IMR-90 (cell line): ENCODE data around the gene MSN. TPM values are rescaled to one million over a fixed set of nuclear protein-coding genes. Genes with fewer than 3 reads are reported as not detected.

ENCODE experiments used
- ATAC-seq: fragments of 200-7000 bp; cut with Tn5 transposase; 2 replicates; pipeline ENCODE4 v1.9.1; 2020; ENCODE audit warnings: low read depth, mild to moderate bottlenecking, moderate library complexity
- BruUV-seq: library from RNA; stranded (reverse); fragments of 400-500 nt; replicated peaks from 2 replicates; lab custom pipeline; 2021; lab: Mats Ljungman, UMichigan
- CTCF ChIA-PET: fragments of 300-600 bp; formaldehyde crosslinking; extraction: SDS; loops from one replicate; lab custom pipeline; 2021; ENCODE audit warnings: antibody characterized with exemption; lab: Yijun Ruan, JAX
- POLR2A ChIA-PET: fragments of 300-600 bp; sonication (Branson Sonifier 250); formaldehyde crosslinking; loops from one replicate; lab custom pipeline; 2022; ENCODE audit warnings: antibody characterized with exemption; ENCODE audit not compliant: unreplicated experiment; lab: Charles Lee
- DNase-seq: peaks from one replicate; pipeline ENCODE4 v3.0.0; 2013
- H2AFZ ChIP-seq: replicated peaks from 2 replicates; pipeline ENCODE3; 2013; ENCODE audit warnings: low read length, mild to moderate bottlenecking; ENCODE audit not compliant: poor library complexity
- H2AK5ac ChIP-seq: 2 replicates; pipeline ENCODE4 v1.6.1; 2013; ENCODE audit warnings: low read depth, low read length, inconsistent platforms
- H2AK9ac ChIP-seq: replicated peaks from 2 replicates; pipeline ENCODE3; 2013; ENCODE audit warnings: mild to moderate bottlenecking, low read depth, low read length, moderate library complexity; ENCODE audit not compliant: poor library complexity
- H2BK120ac ChIP-seq: 2 replicates; pipeline ENCODE4 v1.6.1; 2013; ENCODE audit warnings: low read depth, low read length, inconsistent platforms
- H2BK15ac ChIP-seq: 3 replicates; pipeline ENCODE4 v1.6.1; 2013; ENCODE audit warnings: low read depth, low read length, inconsistent platforms
- H2BK20ac ChIP-seq: 2 replicates; pipeline ENCODE4 v1.6.1; 2013; ENCODE audit warnings: low read depth, mild to moderate bottlenecking, inconsistent platforms, low read length, moderate library complexity
- H2BK5ac ChIP-seq: 2 replicates; pipeline ENCODE4 v1.6.1; 2013; ENCODE audit warnings: mild to moderate bottlenecking, low read depth, low read length, inconsistent platforms; ENCODE audit not compliant: poor library complexity, severe bottlenecking
- H3K14ac ChIP-seq: replicated peaks from 2 replicates; pipeline ENCODE4 v1.6.1; 2013; ENCODE audit warnings: low read depth, low read length, inconsistent platforms
- H3K18ac ChIP-seq: 2 replicates; pipeline ENCODE4 v1.6.1; 2013; ENCODE audit warnings: low read depth, low read length, control low read depth
- H3K23ac ChIP-seq: 2 replicates; pipeline ENCODE4 v1.6.1; 2013; ENCODE audit warnings: low read depth, low read length, inconsistent platforms
- H3K27ac ChIP-seq: 2 replicates; pipeline ENCODE4 v1.5.1; 2013; ENCODE audit warnings: mild to moderate bottlenecking, control low read depth, low read length; ENCODE audit not compliant: insufficient read depth
- H3K27me3 ChIP-seq: 2 replicates; pipeline ENCODE4 v1.6.1; 2013; ENCODE audit warnings: low read length; ENCODE audit not compliant: control insufficient read depth, insufficient read depth
- H3K36me3 ChIP-seq: 2 replicates; pipeline ENCODE4 v1.6.1; 2013; ENCODE audit warnings: low read length, mixed read lengths; ENCODE audit not compliant: control insufficient read depth, insufficient read depth
- H3K4ac ChIP-seq: 2 replicates; pipeline ENCODE4 v1.6.1; 2013; ENCODE audit warnings: low read depth, low read length, inconsistent platforms
- H3K4me1 ChIP-seq: 2 replicates; pipeline ENCODE4 v1.6.1; 2013; ENCODE audit warnings: low read length, mixed read lengths; ENCODE audit not compliant: control insufficient read depth, insufficient read depth
- H3K4me2 ChIP-seq: 2 replicates; pipeline ENCODE4 v1.6.1; 2013; ENCODE audit warnings: low read depth, mild to moderate bottlenecking, control low read depth, low read length, moderate library complexity
- H3K4me3 ChIP-seq: 2 replicates; pipeline ENCODE4 v1.5.1; 2013; ENCODE audit warnings: low read depth, mild to moderate bottlenecking, control low read depth, low read length, moderate library complexity; ENCODE audit not compliant: insufficient read depth
- H3K56ac ChIP-seq: 2 replicates; pipeline ENCODE4 v1.6.1; 2013; ENCODE audit warnings: low read length, inconsistent platforms; ENCODE audit not compliant: insufficient read depth; ENCODE audit errors: extremely low read depth
- H3K79me1 ChIP-seq, 2 experiments: 2 replicates each; pipeline ENCODE4 v1.6.1; 2013; ENCODE audit warnings: low read length in 2 of 2, inconsistent platforms in 1 of 2, low read depth in 1 of 2
- H3K9ac ChIP-seq: 2 replicates; pipeline ENCODE4 v1.6.1; 2013; ENCODE audit warnings: low read depth, low read length, control low read depth
- H3K9me1 ChIP-seq: 2 replicates; pipeline ENCODE4 v1.6.1; 2013; ENCODE audit warnings: low read length, inconsistent platforms; ENCODE audit not compliant: insufficient read depth
- H3K9me3 ChIP-seq: 2 replicates; pipeline ENCODE4 v1.6.1; 2013; ENCODE audit warnings: low read length; ENCODE audit not compliant: control insufficient read depth, insufficient read depth
- H4K20me1 ChIP-seq: 2 replicates; pipeline ENCODE4 v1.6.1; 2013; ENCODE audit warnings: low read length, inconsistent platforms; ENCODE audit not compliant: insufficient read depth
- H4K5ac ChIP-seq: 2 replicates; pipeline ENCODE4 v1.6.1; 2013; ENCODE audit warnings: mild to moderate bottlenecking, low read depth, low read length, control low read depth
- H4K8ac ChIP-seq, 2 experiments: 2 replicates each; pipeline ENCODE4 v1.6.1; 2013; ENCODE audit warnings: low read depth in 2 of 2, low read length in 2 of 2, control low read depth in 1 of 2, inconsistent platforms in 1 of 2
- H4K91ac ChIP-seq: 2 replicates; pipeline ENCODE4 v1.6.1; 2013; ENCODE audit warnings: low read depth, low read length, inconsistent platforms; ENCODE audit not compliant: insufficient read depth
- BHLHE40 ChIP-seq: fragments of 150-350 bp; IDR thresholded peaks from 2 replicates; pipeline ENCODE4 v1.6.1; 2016; ENCODE audit warnings: mild to moderate bottlenecking, low read depth, low read length
- CEBPB ChIP-seq: IDR thresholded peaks from 2 replicates; pipeline ENCODE4 v1.6.1; 2012; ENCODE audit warnings: low read depth, low read length, improper control_type of control experiment
- CHD1 ChIP-seq: IDR thresholded peaks from 2 replicates; pipeline ENCODE4 v1.6.1; 2012; ENCODE audit warnings: low read depth, low read length, improper control_type of control experiment
- MXI1 ChIP-seq: IDR thresholded peaks from 2 replicates; pipeline ENCODE4 v1.6.1; 2012; ENCODE audit warnings: low read depth, mild to moderate bottlenecking, low read length, moderate library complexity, borderline replicate concordance
- NFE2L2 ChIP-seq: fragments of 150-350 bp; IDR thresholded peaks from 2 replicates; pipeline ENCODE4 v1.6.1; 2016; ENCODE audit warnings: low read depth, mild to moderate bottlenecking, low read length
- POLR2A ChIP-seq: IDR thresholded peaks from 2 replicates; pipeline ENCODE4 v1.6.1; 2012; ENCODE audit warnings: mild to moderate bottlenecking, low read depth, low read length
- RAD21 ChIP-seq: IDR thresholded peaks from 2 replicates; pipeline ENCODE4 v1.6.1; 2012; ENCODE audit warnings: low read length, improper control_type of control experiment
- RCOR1 ChIP-seq: IDR thresholded peaks from 2 replicates; pipeline ENCODE4 v1.6.1; 2012; ENCODE audit warnings: mild to moderate bottlenecking, low read length, improper control_type of control experiment; ENCODE audit not compliant: insufficient replicate concordance
- RFX5 ChIP-seq: IDR thresholded peaks from 2 replicates; pipeline ENCODE4 v1.8.0; 2012; ENCODE audit warnings: low read depth, mild to moderate bottlenecking, low read length, moderate library complexity
- SMC3 ChIP-seq: fragments of 150-350 bp; IDR thresholded peaks from 2 replicates; pipeline ENCODE4 v1.6.1; 2016; ENCODE audit warnings: low read depth, mild to moderate bottlenecking, antibody characterized with exemption, low read length, moderate library complexity
- USF2 ChIP-seq: fragments of 150-350 bp; IDR thresholded peaks from 2 replicates; pipeline ENCODE4 v1.6.1; 2017; ENCODE audit warnings: mild to moderate bottlenecking, antibody characterized with exemption, low read length, low read depth
- WGBS, 2 experiments: methylation state at CpG; one replicate each; pipeline versions ENCODE4 v1.1.5 to v1.1.7; 2013; ENCODE audit warnings: missing lambda C conversion rate in 2 of 2; ENCODE audit not compliant: insufficient read length in 1 of 2; ENCODE audit errors: extremely low coverage in 2 of 2; 5-methylcytosine and 5-hydroxymethylcytosine counted together
- dilution Hi-C: fragments of 300-500 bp; cut with HindIII; formaldehyde crosslinking; loops from one replicate; pipeline ENCODE4 v1.14.3; 2018; ENCODE audit warnings: low sequenced_read_pairs; ENCODE audit not compliant: unreplicated experiment
- in situ Hi-C: fragments of 300-500 bp; cut with MboI; formaldehyde crosslinking; loops from 3 replicates; pipeline ENCODE4 v1.14.3; 2019; ENCODE audit warnings: low sequenced_read_pairs, inconsistent platforms, mixed read lengths
- intact Hi-C: fragments of 100-400 bp; cut with micrococcal nuclease; formaldehyde crosslinking; loops from 2 replicates; pipeline ENCODE4 v1.10.0; 2022
- polyA plus RNA-seq, 3 experiments: library from polyadenylated mRNA; depleted of rRNA; stranded (reverse); fragments of >200 nt; gene quantifications; 2 replicates each; pipeline ENCODE4 v1.2.3, GENCODE V29; 2012; ENCODE audit warnings: low replicate concordance in 1 of 3
- total RNA-seq: library from RNA; depleted of rRNA; stranded (reverse); fragments of >200 nt; gene quantifications from 2 replicates; pipeline ENCODE4 v1.2.3, GENCODE V29; 2012

MSN gene
- total and polyA plus RNA-seq, 2 of the 4 experiments (the other 2 are of a cell fraction) = 422 to 619 TPM

GRCh38 chrX:65741823-65742222 is 74.4 kb downstream of the MSN start:
- H3K79me1 ChIP-seq = peaks cover 12 to 13% of the 10 kb centered on the region in 2 experiments; a peak in 2 of 4 replicates
- intact Hi-C loops = loop anchor here (2.0 kb wide), 1 partner anchor 147 kb away; no protein-coding TSS in a partner anchor
- H2BK20ac ChIP-seq = no peak overlapping the region
- H4K8ac ChIP-seq = no peak overlapping the region
- H2AFZ ChIP-seq = no peak overlapping the region
- H3K56ac ChIP-seq = no peak overlapping the region
- no peak overlapping the region for H2BK120ac ChIP-seq
- H3K14ac ChIP-seq = no peak overlapping the region
- peaks cover 37% of the 10 kb centered on the region for H3K36me3 ChIP-seq
- H2AK9ac ChIP-seq = no peak overlapping the region
- no peak overlapping the region for H2BK15ac ChIP-seq
- ChIA-PET CTCF (no interaction called here), POLR2A (no interaction called here)
- no peaks in the 10 kb centered on the region; the same call in 1 of the 2 replicates for H4K20me1 ChIP-seq
- H3K18ac ChIP-seq = no peak overlapping the region
- in situ Hi-C loops = no loop called here
- DNase-seq (no peak), ATAC-seq (no peak)
- dilution Hi-C loops = no loop called here
- no CpG with 5 or more reads among the region's 2 CpGs for WGBS, 2 experiments
- H3K27ac ChIP-seq = no peak overlapping the region
- H3K4me1 ChIP-seq = no peaks in the 10 kb centered on the region
- H3K9me1 ChIP-seq = no peaks in the 10 kb centered on the region; the same call in 1 of the 2 replicates
- H2BK5ac ChIP-seq = no peak overlapping the region
- H4K5ac ChIP-seq = no peak overlapping the region
- no peak overlapping the region for H3K23ac ChIP-seq
- H3K4me3 ChIP-seq = no peak overlapping the region
- no peak overlapping the region for H2AK5ac ChIP-seq
- no peaks in the 10 kb centered on the region for H3K9me3 ChIP-seq
- no TSS peak for BruUV-seq
- H3K9ac ChIP-seq = no peak overlapping the region
- TF ChIP-seq RCOR1 (no peak), USF2 (no peak), RAD21 (no peak), SMC3 (no peak), BHLHE40 (no peak), RFX5 (no peak), CEBPB (no peak), CHD1 (no peak), POLR2A (no peak), NFE2L2 (no peak), MXI1 (no peak)
- no peak overlapping the region for H3K4ac ChIP-seq
- no peaks in the 10 kb centered on the region for H3K27me3 ChIP-seq
- no peak overlapping the region for H3K4me2 ChIP-seq
- no peak overlapping the region for H4K91ac ChIP-seq
